ENCODE data around the gene MAPK13.
"Not testable (repeated sequence)": the region's sequence is repeated elsewhere in the genome, so short reads cannot be mapped to it uniquely, and the experiment has no call there.

Gene MAPK13

GRCh38 chr6:36129941-36130666 lies at the start of gene MAPK13:
Gene MAPK13 (plus strand): TSS chr6:36130513. CDS start chr6:36130583, 70 bp downstream.
- peak; percentile 25 for DNase-seq

DNA sequence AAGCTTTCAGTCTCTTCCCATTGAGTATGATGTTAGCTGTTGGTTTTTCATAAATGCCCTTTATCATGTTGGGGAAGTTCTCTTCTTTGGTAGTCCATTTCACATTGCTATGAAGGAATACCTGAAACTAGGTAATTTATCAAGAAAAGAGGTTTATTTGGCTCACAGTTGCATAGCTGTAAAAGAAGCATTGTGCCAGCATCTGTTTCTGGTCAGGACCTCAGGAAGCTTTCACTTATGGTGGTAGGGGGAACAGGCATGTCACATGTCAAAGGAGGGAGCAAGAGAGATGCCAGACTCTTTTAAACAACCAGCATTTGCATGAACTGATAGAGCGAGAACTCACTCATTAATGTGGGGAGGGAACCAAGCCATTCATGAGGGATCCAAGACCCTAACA lies 48.0 kb upstream of the MAPK13 start:
- no peak for DNase-seq

- DNase-seq, result no peak
These were observed 46.9 kb upstream of the MAPK13 start for GRCh38 chr6:36083446-36083845.

GRCh38 chr6:36088204-36088603 lies 42.1 kb upstream of the MAPK13 start:
- DNase-seq, result not testable (repeated sequence)

DNA sequence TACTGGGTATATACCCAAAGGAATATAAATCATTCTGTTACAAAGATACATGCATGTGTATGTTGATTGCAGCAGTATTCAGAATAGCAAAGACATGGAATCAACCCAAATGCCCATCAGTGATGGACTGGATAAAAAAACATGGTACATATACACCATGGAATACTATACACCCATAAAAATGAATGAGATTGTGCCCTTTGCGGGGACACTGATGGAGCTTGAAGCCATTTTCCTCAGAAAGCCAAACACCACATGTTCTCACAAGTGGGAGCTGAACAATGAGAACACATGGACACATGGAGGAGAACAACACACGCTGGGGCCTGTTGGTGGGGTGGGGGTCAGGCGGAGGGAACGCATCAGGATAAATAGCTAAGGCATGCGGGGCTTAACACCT lies 41.3 kb upstream of the MAPK13 start:
- no peak for DNase-seq

DNA sequence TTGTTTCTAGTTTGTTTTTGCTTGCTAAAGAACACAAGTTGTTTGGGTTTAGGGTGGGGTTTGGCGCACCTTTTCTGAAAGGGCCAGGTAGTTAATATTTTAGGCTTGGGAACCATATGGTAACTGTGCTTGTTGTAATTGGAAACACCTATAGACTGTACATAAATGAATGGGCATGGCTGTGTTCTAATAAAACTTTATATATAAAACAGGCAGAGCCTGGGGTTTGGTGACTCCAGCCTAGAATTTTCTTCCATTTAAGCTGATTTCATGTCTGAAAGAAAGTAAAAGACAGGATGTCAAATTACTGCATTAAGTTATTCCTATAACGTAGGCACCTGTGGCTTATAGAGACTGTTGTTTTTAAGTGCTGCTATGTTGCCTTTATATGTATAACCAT lies 36.1 kb upstream of the MAPK13 start:
- DNase-seq, result no peak

- peak; percentile 23 for DNase-seq
These were observed 35.4 kb upstream of the MAPK13 start for GRCh38 chr6:36094753-36095496.

- no peak for DNase-seq
These were observed 34.6 kb upstream of the MAPK13 start for GRCh38 chr6:36095497-36096391.

GRCh38 chr6:36098253-36098919 lies 31.9 kb upstream of the MAPK13 start:
- DNase-seq, result no peak

GRCh38 chr6:36098920-36099647 lies 31.2 kb upstream of the MAPK13 start:
- DNase-seq, result no peak

- DNase-seq, result no peak
These were observed 30.3 kb upstream of the MAPK13 start for GRCh38 chr6:36099869-36100483.

DNA sequence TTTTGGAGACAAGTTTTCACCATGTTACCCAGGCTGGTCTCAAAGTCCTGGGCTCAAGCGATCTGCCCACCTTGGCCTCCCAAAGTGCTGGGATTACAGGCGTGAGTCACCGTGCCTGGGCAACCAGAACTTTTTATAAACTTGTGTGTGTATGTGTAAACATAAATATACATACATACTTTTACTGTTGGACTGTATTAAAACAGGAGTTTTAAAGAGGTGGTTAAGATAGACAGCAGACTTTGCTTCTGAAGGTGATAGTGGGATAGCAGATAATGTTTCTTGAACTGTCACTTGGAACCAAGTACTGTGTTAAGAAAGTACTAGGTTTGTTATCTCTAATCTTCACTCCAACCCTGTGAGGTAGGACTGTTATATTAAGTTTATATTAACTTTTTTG lies 28.6 kb upstream of the MAPK13 start:
- no peak for DNase-seq

GRCh38 chr6:36102853-36103252 lies 27.5 kb upstream of the MAPK13 start:
- no peak for DNase-seq

- no peak for DNase-seq
These were observed 25.5 kb upstream of the MAPK13 start for GRCh38 chr6:36104836-36105235.

DNA sequence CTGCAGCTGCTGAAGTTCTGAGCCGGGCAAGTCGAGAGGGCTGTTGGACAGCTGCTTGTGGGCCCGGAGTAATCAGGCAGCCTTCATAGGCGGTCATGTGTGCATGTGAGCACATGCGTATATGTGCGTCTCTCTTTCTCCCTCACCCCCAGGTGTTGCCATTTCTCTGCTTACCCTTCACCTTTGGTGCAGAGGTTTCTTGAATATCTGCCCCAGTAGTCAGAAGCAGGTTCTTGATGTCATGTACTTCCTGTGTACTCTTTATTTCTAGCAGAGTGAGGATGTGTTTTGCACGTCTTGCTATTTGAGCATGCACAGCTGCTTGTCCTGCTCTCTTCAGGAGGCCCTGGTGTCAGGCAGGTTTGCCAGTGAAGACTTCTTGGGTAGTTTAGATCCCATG lies 21.2 kb upstream of the MAPK13 start:
- no peak for DNase-seq

DNA sequence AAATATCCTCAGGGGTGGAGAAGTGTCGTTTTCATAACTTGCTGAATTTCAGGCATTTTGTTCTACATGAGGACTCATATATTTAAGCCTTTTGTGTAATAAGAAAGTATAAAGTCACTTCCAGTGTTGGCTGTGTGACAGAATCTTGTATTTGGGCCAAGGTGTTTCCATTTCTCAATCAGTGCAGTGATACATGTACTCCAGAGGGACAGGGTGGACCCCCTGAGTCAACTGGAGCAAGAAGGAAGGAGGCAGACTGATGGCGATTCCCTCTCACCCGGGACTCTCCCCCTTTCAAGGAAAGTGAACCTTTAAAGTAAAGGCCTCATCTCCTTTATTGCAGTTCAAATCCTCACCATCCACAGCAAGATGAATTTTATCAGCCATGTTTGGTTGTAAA lies 20.3 kb upstream of the MAPK13 start:
- no peak for DNase-seq

DNA sequence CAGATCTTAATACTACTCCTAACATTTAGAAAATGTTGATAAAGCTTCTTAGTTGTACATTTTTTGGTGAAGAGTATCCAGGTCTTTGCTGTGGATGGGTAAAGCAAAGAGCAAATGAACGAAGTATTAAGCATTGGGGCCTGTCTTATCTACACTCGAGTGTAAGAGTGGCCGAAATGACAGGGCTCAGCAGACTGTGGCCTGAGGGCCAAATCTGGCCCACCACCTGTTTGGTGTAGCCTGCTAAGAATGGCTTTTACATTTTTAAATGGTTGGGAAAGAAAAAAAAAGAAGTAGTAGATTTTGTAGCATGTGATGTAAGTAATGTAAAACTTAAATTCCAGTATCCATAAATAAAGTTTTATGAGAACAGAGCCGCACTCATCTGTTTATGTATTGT lies 19.4 kb upstream of the MAPK13 start:
- no peak for DNase-seq

DNA sequence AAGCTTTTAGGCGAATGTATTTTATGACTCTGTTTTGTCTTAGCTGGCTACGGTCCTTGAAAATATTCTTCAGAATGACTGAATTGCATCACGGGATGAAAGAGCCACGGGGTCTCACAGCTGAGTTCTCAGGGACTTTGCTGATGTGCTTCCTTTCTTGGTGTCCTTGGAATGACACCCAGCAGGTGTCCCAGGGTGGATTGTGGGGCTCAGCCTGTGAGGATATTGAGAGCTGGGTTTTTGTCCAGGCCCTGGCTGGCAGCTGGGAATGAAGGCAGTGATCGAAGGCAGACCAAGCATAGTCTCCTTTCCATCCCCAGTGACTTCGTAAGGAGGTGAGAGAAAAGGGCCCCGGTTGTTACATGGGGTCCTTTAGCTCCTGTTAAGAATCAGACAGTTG lies 18.8 kb upstream of the MAPK13 start:
- no peak for DNase-seq

- DNase-seq, result no peak
These were observed 17.3 kb upstream of the MAPK13 start for GRCh38 chr6:36113049-36113448.

DNA sequence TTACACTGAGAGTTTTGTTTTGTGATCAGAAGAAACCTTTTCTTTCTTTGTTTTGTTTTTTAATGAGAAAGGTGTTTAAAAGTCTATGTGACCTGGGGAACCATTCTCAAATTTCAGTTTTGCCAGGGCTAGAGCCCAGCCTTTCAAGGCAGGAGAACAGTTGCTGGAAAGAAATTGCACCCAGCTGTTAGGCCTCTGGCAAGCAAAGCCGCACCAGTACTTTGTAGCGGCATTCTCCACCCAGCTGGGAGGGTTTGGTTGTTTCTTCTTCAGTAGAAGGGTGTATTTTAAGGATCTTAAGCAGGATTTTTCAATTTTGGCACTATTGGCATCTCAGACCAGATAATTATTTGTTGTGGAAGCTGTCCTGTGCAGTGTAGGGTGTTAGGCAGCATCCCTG lies 16.6 kb upstream of the MAPK13 start:
- no peak for DNase-seq

GRCh38 chr6:36114798-36115408 lies 15.4 kb upstream of the MAPK13 start:
- no peak for DNase-seq

Measured in DMS79 (cell line).